PC-9 (cell line): ENCODE results near the gene CCDC191.

ENCODE experiments used
- CTCF ChIP-seq: fragments of 200-600 bp; sonication (generic); conservative IDR thresholded peaks from 2 replicates; pipeline ENCODE4 v1.6.1; 2017; ENCODE audit warnings: mixed run types, antibody characterized with exemption, mild to moderate bottlenecking, moderate library complexity
- EZH2 ChIP-seq: fragments of 200-600 bp; sonication (generic); IDR thresholded peaks from 2 replicates; pipeline ENCODE4 v1.8.0; 2017; ENCODE audit warnings: antibody characterized with exemption, low read depth

GRCh38 chr3:114071786-114072185, 15.5 kb upstream of the CCDC191 start:
- TF ChIP-seq EZH2 (no peak), CTCF (no peak)
